ENCODE measurements around the gene PAX5. TPM values are rescaled to one million over a fixed set of nuclear protein-coding genes. Genes with fewer than 3 reads are reported as not detected.

Gene PAX5
- polyA plus RNA-seq, 1 experiment, result not detected

DNA sequence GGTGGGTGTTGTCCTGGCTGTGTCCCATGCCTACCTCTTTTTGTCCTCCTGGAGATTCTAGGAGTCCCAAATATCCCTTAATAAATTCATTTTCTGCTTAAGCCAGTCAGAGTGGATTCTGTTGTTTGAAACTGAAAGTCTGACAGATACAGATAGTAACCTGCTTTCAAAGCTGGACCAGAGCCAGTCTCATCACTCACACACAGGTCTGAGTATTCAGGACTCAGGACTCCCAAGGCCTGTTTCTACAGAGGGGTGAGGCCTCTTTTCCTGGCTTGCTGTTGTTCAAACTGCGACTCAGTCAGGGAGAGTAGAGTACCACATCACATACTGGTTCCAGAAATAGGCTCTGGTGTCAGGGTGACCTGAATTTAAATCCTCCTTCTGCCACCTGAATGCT lies 190.1 kb downstream of the PAX5 start:
- CTCF ChIA-PET, result no interaction called here
- no peak overlapping the region for H3K4me3 ChIP-seq (ENCODE audit: low read depth, low read length)

DNA sequence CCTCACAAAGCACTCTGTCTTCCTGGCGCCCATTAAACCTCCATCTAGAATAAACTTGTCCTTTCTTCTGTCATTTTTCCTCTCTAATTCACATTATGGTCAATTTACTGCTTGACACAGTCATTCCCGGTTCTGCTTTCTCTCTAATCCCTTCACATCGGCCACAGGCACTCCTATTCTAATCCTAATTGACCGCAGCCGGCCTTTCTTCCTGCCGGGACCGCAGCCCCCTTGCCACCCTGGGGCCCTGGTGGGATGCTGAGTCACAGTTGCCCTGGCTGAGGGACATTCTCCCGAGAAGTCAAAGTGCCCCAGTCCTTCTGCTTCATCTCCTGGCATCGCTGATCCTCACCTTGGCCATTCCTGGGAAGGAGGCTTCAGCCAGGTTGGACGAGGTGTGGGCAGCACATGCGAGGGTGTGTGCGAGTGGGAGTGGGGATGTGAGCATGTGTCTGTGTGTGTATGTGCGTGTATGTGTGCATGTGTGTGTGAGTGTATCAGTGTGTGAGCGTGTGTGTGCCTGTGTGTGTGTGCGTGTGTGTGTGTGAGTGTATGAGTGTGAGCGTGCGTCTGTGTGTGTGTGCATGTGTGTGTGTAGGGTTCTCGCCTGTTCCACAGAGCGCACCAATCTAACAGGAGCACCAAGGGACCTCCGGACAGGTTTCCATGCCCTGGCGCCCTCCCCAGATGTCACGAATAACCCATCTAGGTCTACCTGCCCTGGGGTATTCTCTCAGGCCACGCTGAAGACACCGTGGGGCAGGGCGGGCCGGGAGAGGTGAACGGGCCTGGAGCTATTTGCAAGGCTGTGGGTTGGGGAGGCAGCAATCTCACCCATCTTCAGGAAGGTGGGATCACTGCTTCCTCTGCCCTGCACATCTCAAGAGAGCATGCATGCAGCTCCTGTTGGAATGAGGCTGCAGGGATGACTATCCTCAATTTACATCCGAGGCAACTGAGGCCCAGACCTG lies 191.2 kb downstream of the PAX5 start:
- H3K27me3 ChIP-seq (ENCODE audit: control insufficient read depth, insufficient read depth, low read length), result peaks cover 9% of the 10 kb centered on the region
- no peak overlapping the region for H3K4me3 ChIP-seq (ENCODE audit: low read depth, low read length)
- no peak for DNase-seq (ENCODE audit: low read depth)
- ChIA-PET CTCF (no interaction called here), POLR2A (no interaction called here)
- no peaks in the 10 kb centered on the region for H3K36me3 ChIP-seq (ENCODE audit: control insufficient read depth, insufficient read depth, low read length)
- TF ChIP-seq, protein P1, sequence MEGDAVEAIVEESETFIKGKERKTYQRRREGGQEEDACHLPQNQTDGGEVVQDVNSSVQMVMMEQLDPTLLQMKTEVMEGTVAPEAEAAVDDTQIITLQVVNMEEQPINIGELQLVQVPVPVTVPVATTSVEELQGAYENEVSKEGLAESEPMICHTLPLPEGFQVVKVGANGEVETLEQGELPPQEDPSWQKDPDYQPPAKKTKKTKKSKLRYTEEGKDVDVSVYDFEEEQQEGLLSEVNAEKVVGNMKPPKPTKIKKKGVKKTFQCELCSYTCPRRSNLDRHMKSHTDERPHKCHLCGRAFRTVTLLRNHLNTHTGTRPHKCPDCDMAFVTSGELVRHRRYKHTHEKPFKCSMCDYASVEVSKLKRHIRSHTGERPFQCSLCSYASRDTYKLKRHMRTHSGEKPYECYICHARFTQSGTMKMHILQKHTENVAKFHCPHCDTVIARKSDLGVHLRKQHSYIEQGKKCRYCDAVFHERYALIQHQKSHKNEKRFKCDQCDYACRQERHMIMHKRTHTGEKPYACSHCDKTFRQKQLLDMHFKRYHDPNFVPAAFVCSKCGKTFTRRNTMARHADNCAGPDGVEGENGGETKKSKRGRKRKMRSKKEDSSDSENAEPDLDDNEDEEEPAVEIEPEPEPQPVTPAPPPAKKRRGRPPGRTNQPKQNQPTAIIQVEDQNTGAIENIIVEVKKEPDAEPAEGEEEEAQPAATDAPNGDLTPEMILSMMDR (IDR thresholded peaks at IDR 0.05; ENCODE audit: insufficient read depth, low read depth, low read length), result no peak

More for the DNA sequence above, 190.1 kb downstream of the PAX5 start:
- POLR2A ChIA-PET, result no interaction called here
- Histone ChIP-seq H3K36me3 (ENCODE audit: control insufficient read depth, insufficient read depth, low read length) (no peaks in the 10 kb centered on the region), H3K27me3 (ENCODE audit: control insufficient read depth, insufficient read depth, low read length) (peaks cover 14% of the 10 kb centered on the region)
- TF ChIP-seq, protein P1 (IDR thresholded peaks at IDR 0.05; ENCODE audit: insufficient read depth, low read depth, low read length), result no peak
- no peak for DNase-seq (ENCODE audit: low read depth)

DNA sequence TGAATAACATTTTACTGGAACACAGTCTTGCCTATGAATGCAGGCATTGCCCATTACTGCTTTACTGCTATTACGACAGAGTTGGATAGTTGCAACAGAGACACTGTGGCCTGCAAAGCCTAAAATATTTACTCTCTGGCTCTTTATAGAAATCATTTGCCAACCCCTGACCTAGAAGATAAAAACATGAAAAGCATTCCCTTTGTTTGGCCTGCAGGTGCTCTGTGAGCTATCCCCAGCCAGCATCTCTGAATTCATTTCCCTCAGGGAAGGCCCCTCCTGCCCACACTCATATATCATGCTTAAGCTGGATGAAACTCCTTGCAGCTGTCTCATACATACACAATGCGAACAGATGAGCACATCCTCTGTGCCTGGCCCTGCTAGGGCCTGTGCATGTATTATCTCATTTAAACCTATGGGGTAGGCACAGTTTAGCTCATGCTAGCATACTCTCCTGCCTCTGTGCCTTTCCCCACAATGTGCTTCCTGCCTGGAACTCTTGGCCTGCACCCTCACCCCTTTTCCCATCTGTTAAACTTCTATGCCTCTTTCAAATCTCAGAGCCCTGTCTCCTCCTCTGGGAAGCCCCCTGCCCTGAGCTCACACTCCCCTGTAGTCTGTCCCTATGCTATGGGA lies 193.1 kb downstream of the PAX5 start:
- ChIA-PET CTCF (interaction anchor here (0.8 kb wide), 1 partner anchor 32 kb away, joined by 3 read pairs; no protein-coding TSS in a partner anchor), POLR2A (no interaction called here)
- DNase-seq (ENCODE audit: low read depth), result no peak
- no peaks in the 10 kb centered on the region for H3K36me3 ChIP-seq (ENCODE audit: control insufficient read depth, insufficient read depth, low read length)
- TF ChIP-seq, protein P1 (IDR thresholded peaks at IDR 0.05; ENCODE audit: insufficient read depth, low read depth, low read length), result no peak
- H3K4me3 ChIP-seq (ENCODE audit: low read depth, low read length), result no peak overlapping the region
- peaks cover 8% of the 10 kb centered on the region for H3K27me3 ChIP-seq (ENCODE audit: control insufficient read depth, insufficient read depth, low read length)

DNA sequence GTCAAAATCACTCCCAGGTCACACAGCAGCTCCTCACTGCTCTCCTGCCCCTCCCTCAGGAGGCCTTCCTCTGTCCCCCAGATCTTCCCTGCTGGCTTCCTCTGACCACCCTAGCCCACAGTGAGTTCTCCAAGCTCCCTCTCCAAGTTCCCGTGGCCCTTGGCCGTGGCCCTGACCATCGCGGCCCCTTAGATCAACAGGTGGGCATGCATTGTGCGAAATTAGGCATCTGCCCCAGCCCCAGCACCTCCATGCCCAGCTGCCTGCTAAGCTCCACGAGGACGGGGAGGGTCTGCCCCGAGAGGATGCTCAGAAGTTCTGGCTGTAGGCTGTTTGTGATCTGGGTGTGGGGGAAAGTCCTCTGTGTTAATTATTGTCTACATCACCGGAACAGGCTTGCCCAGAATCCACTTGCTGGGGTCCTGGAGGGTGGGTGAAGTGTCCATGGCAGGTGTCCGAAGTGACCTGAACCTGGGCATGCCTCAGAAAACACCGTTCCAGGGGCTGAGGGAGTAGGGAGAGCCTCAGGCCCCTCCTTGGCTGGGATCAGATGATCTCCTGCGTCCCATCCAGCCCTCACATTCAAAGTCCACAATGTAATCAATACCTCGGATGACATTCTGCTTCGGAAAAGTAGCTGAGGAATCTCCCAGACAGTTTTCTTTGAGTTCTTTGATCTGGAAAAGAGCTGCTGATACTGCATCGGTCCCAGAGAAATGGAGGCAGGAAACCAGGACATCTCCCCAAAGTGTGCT lies 194.8 kb downstream of the PAX5 start:
- no peak overlapping the region for H3K4me3 ChIP-seq (ENCODE audit: low read depth, low read length)
- CTCF ChIA-PET, result no interaction called here
- DNase-seq (ENCODE audit: low read depth), result no peak
- TF ChIP-seq, protein P1 (IDR thresholded peaks at IDR 0.05; ENCODE audit: insufficient read depth, low read depth, low read length), result no peak
- no peaks in the 10 kb centered on the region for H3K36me3 ChIP-seq (ENCODE audit: control insufficient read depth, insufficient read depth, low read length)
- H3K27me3 ChIP-seq (ENCODE audit: control insufficient read depth, insufficient read depth, low read length), result peaks cover 8% of the 10 kb centered on the region
- POLR2A ChIA-PET, result no interaction called here

Measured in BJ (cell line).